ENCODE data around the gene FDX2. TPM values are rescaled to one million over a fixed set of nuclear protein-coding genes. Genes with fewer than 3 reads are reported as not detected.
"Not testable (repeated sequence)": the region's sequence is repeated elsewhere in the genome, so short reads cannot be mapped to it uniquely, and the experiment has no call there.

FDX2 gene
- total RNA-seq, 2 donors from 2014 or later: 20.9 to 29.9 TPM

- 92% methylated on average over 34 of the region's 34 CpGs for WGBS
- H3K36me3 ChIP-seq: no peaks in the 10 kb centered on the region
- no peak for DNase-seq (ENCODE audit: low spot score)
- H3K9me3 ChIP-seq: no peaks in the 10 kb centered on the region
- no peaks in the 10 kb centered on the region for H3K4me1 ChIP-seq (replicated peaks)
- no peak overlapping the region for H3K27ac ChIP-seq
- peaks cover 10% of the 10 kb centered on the region for H3K27me3 ChIP-seq (replicated peaks; ENCODE audit: insufficient read depth)
- TF ChIP-seq POLR2A (IDR thresholded peaks at IDR 0.05) (no peak), CTCF (IDR thresholded peaks at IDR 0.05) (no peak), POLR2AphosphoS5 (IDR thresholded peaks at IDR 0.05) (no peak)
- no peak overlapping the region for H3K4me3 ChIP-seq
- intact Hi-C loops (cut with DNase I): no loop called here
Measured at GRCh38 chr19:10284065-10284959, 31.5 kb downstream of the FDX2 start.

- no peak overlapping the region for H3K4me3 ChIP-seq
Measured at GRCh38 chr19:10283301-10284064, 32.3 kb downstream of the FDX2 start.

GRCh38 chr19:10282043-10282442, 33.8 kb downstream of the FDX2 start:
- H3K27ac ChIP-seq; H3K4me3 ChIP-seq; H3K4me1 ChIP-seq (replicated peaks); H3K9me3 ChIP-seq; H3K27me3 ChIP-seq (replicated peaks; ENCODE audit: insufficient read depth); H3K36me3 ChIP-seq; intact Hi-C loops (cut with DNase I); DNase-seq (ENCODE audit: low spot score): not testable (repeated sequence)
- 96% methylated on average over 5 of the region's 5 CpGs for WGBS

More at GRCh38 chr19:10283301-10284064, 32.3 kb downstream of the FDX2 start:
- intact Hi-C loops (cut with DNase I): no loop called here
- WGBS: 74% methylated on average over 18 of the region's 23 CpGs
- Histone ChIP-seq H3K4me1 (replicated peaks) (no peaks in the 10 kb centered on the region), H3K27me3 (replicated peaks; ENCODE audit: insufficient read depth) (peaks cover 5% of the 10 kb centered on the region), H3K27ac (no peak overlapping the region), H3K36me3 (no peaks in the 10 kb centered on the region), H3K9me3 (no peaks in the 10 kb centered on the region)
- no peak for TF ChIP-seq CTCF (IDR thresholded peaks at IDR 0.05)
- no peak for TF ChIP-seq POLR2AphosphoS5 (IDR thresholded peaks at IDR 0.05)
- no peak for TF ChIP-seq POLR2A (IDR thresholded peaks at IDR 0.05)
- no peak for DNase-seq (ENCODE audit: low spot score)

- TF ChIP-seq CTCF (IDR thresholded peaks at IDR 0.05) (no peak), POLR2A (IDR thresholded peaks at IDR 0.05) (no peak), POLR2AphosphoS5 (IDR thresholded peaks at IDR 0.05) (no peak)
- H3K27ac ChIP-seq: no peak overlapping the region
- no peaks in the 10 kb centered on the region for H3K4me1 ChIP-seq (replicated peaks)
- WGBS: 84% methylated on average over 5 of the region's 5 CpGs
- intact Hi-C loops (cut with DNase I): no loop called here
- H3K36me3 ChIP-seq: no peaks in the 10 kb centered on the region
- no peaks in the 10 kb centered on the region for H3K27me3 ChIP-seq (replicated peaks; ENCODE audit: insufficient read depth)
- no peak overlapping the region for H3K4me3 ChIP-seq
- H3K9me3 ChIP-seq: no peaks in the 10 kb centered on the region
- DNase-seq (ENCODE audit: low spot score): no peak
Measured at GRCh38 chr19:10279737-10280442, 35.9 kb downstream of the FDX2 start.

- no peaks in the 10 kb centered on the region for H3K4me1 ChIP-seq (replicated peaks)
- TF ChIP-seq POLR2AphosphoS5 (IDR thresholded peaks at IDR 0.05) (no peak), CTCF (IDR thresholded peaks at IDR 0.05) (no peak), POLR2A (IDR thresholded peaks at IDR 0.05) (no peak)
- H3K4me3 ChIP-seq: no peak overlapping the region
- DNase-seq (ENCODE audit: low spot score): no peak
- no peaks in the 10 kb centered on the region for H3K36me3 ChIP-seq
- H3K27ac ChIP-seq: no peak overlapping the region
- H3K9me3 ChIP-seq: no peaks in the 10 kb centered on the region
- no peaks in the 10 kb centered on the region for H3K27me3 ChIP-seq (replicated peaks; ENCODE audit: insufficient read depth)
- intact Hi-C loops (cut with DNase I): no loop called here
- WGBS: 100% methylated on average over 1 of the region's 1 CpG
Measured at GRCh38 chr19:10278935-10279334, 36.9 kb downstream of the FDX2 start.

All from prostate gland (tissue), 2 donors.